Left lobe of liver (tissue), 2 donors: ENCODE results near the gene CSNK2B. TPM values are rescaled to one million over a fixed set of nuclear protein-coding genes. Genes with fewer than 3 reads are reported as not detected.

Source experiments
- ATAC-seq: fragments of 200-7000 bp; cut with Tn5 transposase; one replicate; pipeline ENCODE4 v1.9.1; 2020; ENCODE audit warnings: mild to moderate bottlenecking, moderate library complexity
- DNase-seq: peaks from one replicate; pipeline ENCODE4 v3.0.0-alpha.2; 2020; ENCODE audit warnings: low spot score
- total RNA-seq: library from RNA; stranded (reverse); gene quantifications from one replicate; pipeline ENCODE4 v1.2.1, GENCODE V29; 2021
- donor health status: DM: no; HTN: no; CAD: no; lungs with moderate emphysema.
- donor health status: DM: no; HTN: yes; CAD: no.

Gene CSNK2B
- total RNA-seq: 45.8 TPM

GRCh38 chr6:31665501-31666336 lies at the start of gene CSNK2B:
Gene CSNK2B, plus strand, starts transcription at chr6:31666080. Its CDS starts 752 bp downstream, at chr6:31666832.
- ATAC-seq: peak; percentile 90
- DNase-seq: peak; percentile 98

- DNase-seq (no peak), ATAC-seq (no peak)
Measured at GRCh38 chr6:31617010-31617409, 48.9 kb upstream of the CSNK2B start.

DNA sequence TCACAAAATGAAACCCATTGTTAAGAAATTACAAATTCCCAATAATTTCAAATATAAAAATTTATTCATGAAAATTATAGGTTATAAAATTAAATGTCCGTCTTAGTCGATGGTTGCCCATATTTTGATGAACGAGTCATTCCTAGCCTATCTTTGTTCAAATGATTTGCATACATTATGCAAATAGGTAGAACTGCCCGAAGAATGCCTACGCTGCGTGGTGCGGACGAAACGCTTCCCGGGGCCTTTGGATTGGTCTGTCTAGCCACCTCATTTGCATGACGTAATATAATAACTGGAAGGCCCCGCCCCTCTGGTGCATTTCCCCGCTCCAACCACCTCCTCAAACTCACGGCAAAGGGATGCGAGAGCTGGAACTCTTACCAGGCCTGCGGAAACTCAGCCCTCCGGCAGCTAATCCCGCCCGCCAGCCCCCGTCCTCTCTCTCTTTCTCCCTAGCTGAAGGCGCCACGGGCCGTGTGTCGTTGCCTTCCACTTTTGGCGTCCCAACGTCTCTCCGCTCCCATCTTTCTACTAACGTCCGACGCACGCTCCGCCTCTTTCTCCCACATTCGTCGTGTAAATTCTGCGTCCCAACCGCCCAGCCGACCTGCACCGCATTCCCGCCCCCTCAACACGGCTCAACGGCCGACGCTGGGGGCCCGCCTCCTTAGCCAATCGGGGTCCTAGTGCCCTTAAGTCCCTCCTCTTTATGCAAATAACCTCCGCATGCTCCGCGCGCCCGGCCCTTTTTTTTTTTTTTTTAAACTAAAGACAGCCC lies 45.9 kb upstream of the CSNK2B start:
- peak; percentile 89 for ATAC-seq
- peak; percentile 98 for DNase-seq

DNA sequence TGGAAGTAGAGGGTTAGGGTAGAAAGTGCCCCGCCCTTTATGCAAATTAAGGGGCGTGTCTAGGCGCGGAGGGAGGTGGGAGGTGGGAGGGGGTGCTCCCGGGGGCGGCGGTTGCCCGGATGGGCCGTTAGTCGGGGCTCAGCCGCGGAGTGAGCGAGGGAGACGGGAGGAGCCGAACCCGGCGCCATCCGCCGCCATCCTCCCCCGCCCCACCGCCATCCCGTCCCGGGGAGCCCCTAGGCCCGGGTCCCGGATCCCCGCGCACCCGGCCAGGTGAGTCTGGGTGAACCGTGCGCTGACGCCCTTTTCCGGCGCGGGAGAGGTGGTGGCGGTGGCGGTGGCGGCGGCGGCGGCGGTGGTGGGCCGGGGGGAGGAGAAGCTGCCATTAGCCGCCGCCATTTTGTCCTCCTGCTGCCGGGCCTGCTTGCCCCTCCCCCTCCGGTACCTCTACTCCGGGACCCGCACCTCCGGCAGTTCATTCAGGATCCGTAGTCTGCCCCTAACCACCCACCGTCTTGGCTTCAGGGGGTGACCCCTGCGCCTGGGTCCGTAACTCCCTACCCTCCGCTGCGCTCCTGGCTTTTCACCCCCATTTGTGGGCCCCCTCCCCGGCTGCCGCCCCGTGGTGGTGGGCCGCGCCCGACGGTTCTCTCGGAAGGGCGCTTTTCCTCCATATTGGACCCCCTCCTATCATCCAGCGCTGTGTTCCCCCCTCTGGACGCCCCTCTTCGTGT lies 45.1 kb upstream of the CSNK2B start, which contains the start of gene PRRC2A:
Gene PRRC2A, plus strand, starts transcription at position 130 of the 734 bp plus-strand sequence. CDS start 2,075 bp downstream, outside the sequence.
- no peak for DNase-seq
- peak; percentile 87 for ATAC-seq

GRCh38 chr6:31621320-31621939 lies 44.5 kb upstream of the CSNK2B start:
- no peak for ATAC-seq
- DNase-seq: no peak

GRCh38 chr6:31621991-31622390 lies 43.9 kb upstream of the CSNK2B start:
- DNase-seq (no peak), ATAC-seq (no peak)

DNA sequence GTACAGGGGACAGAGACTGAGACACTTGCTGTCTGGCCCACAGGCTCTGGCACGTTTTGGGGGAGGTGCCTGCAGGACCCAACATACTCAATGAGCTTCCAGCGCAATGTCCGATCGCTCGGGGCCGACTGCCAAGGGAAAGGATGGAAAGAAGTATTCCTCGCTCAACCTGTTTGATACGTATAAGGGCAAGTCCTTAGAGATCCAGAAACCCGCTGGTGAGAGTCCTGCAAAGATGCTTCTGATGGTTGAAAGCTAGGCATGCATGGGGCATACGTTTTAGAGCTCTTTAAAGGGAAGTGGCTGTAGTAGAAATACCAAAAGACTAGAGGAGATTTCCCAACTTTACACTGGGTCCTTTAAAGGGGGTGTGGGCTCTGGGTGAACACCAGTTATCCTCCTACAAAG lies 43.2 kb upstream of the CSNK2B start:
- DNase-seq (no peak), ATAC-seq (no peak)

- no peak for DNase-seq
- no peak for ATAC-seq
Measured at GRCh38 chr6:31624070-31624469, 41.8 kb upstream of the CSNK2B start.

DNA sequence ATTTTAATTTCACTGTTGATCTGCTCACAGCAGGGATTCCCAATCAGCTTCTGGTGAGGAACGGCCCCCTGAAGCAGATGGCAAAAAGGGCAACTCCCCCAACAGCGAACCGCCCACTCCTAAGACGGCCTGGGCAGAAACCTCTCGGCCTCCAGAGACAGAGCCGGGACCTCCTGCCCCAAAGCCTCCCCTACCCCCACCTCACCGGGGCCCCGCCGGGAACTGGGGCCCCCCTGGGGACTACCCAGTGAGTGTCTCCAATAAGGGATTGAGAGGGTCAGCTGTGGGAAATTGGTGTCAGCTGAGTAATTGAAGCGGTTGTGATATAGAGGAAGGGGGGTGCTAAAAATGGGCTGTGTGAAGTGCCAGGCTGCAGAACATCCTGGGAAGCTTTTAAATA lies 38.9 kb upstream of the CSNK2B start:
- ATAC-seq (no peak), DNase-seq (no peak)

- DNase-seq (no peak), ATAC-seq (no peak)
Measured at GRCh38 chr6:31627690-31628287, 38.1 kb upstream of the CSNK2B start.

- no peak for ATAC-seq
Measured at GRCh38 chr6:31629014-31629413, 36.9 kb upstream of the CSNK2B start.

GRCh38 chr6:31630177-31630934 lies 35.5 kb upstream of the CSNK2B start:
- ATAC-seq: no peak

More at GRCh38 chr6:31629014-31629413, 36.9 kb upstream of the CSNK2B start:
- no peak for DNase-seq

GRCh38 chr6:31631209-31631608 lies 34.7 kb upstream of the CSNK2B start:
- ATAC-seq (no peak), DNase-seq (no peak)

More at GRCh38 chr6:31630177-31630934, 35.5 kb upstream of the CSNK2B start:
- no peak for DNase-seq

GRCh38 chr6:31631681-31632278 lies 34.1 kb upstream of the CSNK2B start:
- ATAC-seq (no peak), DNase-seq (no peak)

GRCh38 chr6:31632279-31632946 lies 33.5 kb upstream of the CSNK2B start:
- DNase-seq: no peak

GRCh38 chr6:31633447-31633846 lies 32.4 kb upstream of the CSNK2B start:
- DNase-seq: no peak
- no peak for ATAC-seq

More at GRCh38 chr6:31632279-31632946, 33.5 kb upstream of the CSNK2B start:
- no peak for ATAC-seq

- ATAC-seq (peak; percentile 1), DNase-seq (no peak)
Measured at GRCh38 chr6:31634131-31634530, 31.7 kb upstream of the CSNK2B start.

DNA sequence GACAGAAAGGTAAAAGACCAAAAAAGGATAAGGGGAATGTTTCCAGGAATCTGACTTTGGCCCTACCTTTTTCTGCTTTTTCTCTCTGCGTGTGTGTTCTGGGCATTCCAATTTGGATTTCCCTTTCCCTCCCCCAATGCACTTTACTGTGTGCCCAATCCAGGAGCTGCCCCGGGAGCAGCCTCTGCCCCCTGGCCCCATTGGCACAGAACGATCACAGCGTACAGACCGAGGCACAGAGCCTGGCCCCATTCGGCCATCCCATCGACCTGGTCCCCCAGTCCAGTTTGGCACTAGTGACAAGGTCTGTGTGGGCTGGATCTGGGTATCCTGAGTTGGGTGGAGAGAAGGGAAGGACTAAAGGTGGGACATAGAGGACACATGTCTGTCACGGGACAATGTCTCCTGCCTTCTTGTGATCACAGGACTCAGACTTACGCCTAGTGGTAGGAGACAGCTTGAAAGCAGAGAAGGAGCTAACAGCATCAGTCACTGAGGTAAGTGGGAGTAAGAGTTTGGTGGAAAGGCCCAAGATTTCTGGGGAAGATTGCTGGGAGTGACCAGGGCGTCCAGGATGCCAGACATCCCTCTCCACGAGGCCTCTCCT lies 30.8 kb upstream of the CSNK2B start:
- DNase-seq (peak; percentile 80), ATAC-seq (peak; percentile 87)
